GM12891 (cell line): ENCODE data around the gene BICDL1.

Experiments
- POLR2A ChIP-seq: IDR thresholded peaks from 2 replicates; pipeline ENCODE4 v1.6.1; 2011; ENCODE audit warnings: low read depth, low read length, control low read depth
- POLR2AphosphoS5 ChIP-seq: IDR thresholded peaks from 2 replicates; pipeline ENCODE4 v1.6.1; 2011; ENCODE audit warnings: low read depth, low read length, control low read depth

- TF ChIP-seq POLR2AphosphoS5 (no peak), POLR2A (no peak)
Observed at GRCh38 chr12:120119271-120119973, 130.4 kb downstream of the BICDL1 start.
